Measurements from ENCODE around the gene ENO4.

Gene ENO4

GRCh38 chr10:116849248-116850057 is at the start of gene ENO4:
ENO4 (plus strand) TSS chr10:116849499; CDS start chr10:116849567, 68 bp downstream.
- peak; percentile 47 for DNase-seq

GRCh38 chr10:116800286-116800929 is 48.9 kb upstream of the ENO4 start:
- DNase-seq, result no peak

GRCh38 chr10:116801658-116802057 is 47.6 kb upstream of the ENO4 start:
- DNase-seq, result no peak

- DNase-seq, result no peak
Observed at GRCh38 chr10:116802474-116802873, 46.8 kb upstream of the ENO4 start.

GRCh38 chr10:116802876-116803275 is 46.4 kb upstream of the ENO4 start:
- no peak for DNase-seq

GRCh38 chr10:116803451-116804249 is 45.6 kb upstream of the ENO4 start:
- DNase-seq, result no peak

GRCh38 chr10:116808706-116809105 is 40.6 kb upstream of the ENO4 start:
- DNase-seq, result no peak

- DNase-seq, result no peak
Observed at GRCh38 chr10:116809483-116810119, 39.7 kb upstream of the ENO4 start.

GRCh38 chr10:116810120-116810500 is 39.2 kb upstream of the ENO4 start:
- DNase-seq, result no peak

GRCh38 chr10:116810895-116811294 is 38.4 kb upstream of the ENO4 start:
- DNase-seq, result no peak

GRCh38 chr10:116811691-116812090 is 37.6 kb upstream of the ENO4 start:
- DNase-seq, result no peak

- no peak for DNase-seq
Observed at GRCh38 chr10:116815641-116816415, 33.5 kb upstream of the ENO4 start.

- no peak for DNase-seq
Observed at GRCh38 chr10:116817178-116817577, 32.1 kb upstream of the ENO4 start.

- DNase-seq, result no peak
Observed at GRCh38 chr10:116817780-116818343, 31.4 kb upstream of the ENO4 start.

- DNase-seq, result no peak
Observed at GRCh38 chr10:116819999-116820677, 29.2 kb upstream of the ENO4 start.

GRCh38 chr10:116825901-116826300 is 23.4 kb upstream of the ENO4 start:
- DNase-seq, result no peak

GRCh38 chr10:116826803-116827202 is 22.5 kb upstream of the ENO4 start:
- no peak for DNase-seq

- DNase-seq, result no peak
Observed at GRCh38 chr10:116827214-116827671, 22.1 kb upstream of the ENO4 start.

- DNase-seq, result no peak
Observed at GRCh38 chr10:116828116-116828515, 21.2 kb upstream of the ENO4 start.

- no peak for DNase-seq
Observed at GRCh38 chr10:116829711-116830110, 19.6 kb upstream of the ENO4 start.

GRCh38 chr10:116831086-116831485 is 18.2 kb upstream of the ENO4 start:
- no peak for DNase-seq

Data from NCI-H2107 (cell line).